ENCODE data around the gene KAT8. TPM values are rescaled to one million over a fixed set of nuclear protein-coding genes. Genes with fewer than 3 reads are reported as not detected.

Gene KAT8
- total and polyA plus RNA-seq, 2 of the 13 experiments (the other 11 are each of a cell fraction or from before 2014, with no cell fraction given), result 79.0 to 84.2 TPM

DNA sequence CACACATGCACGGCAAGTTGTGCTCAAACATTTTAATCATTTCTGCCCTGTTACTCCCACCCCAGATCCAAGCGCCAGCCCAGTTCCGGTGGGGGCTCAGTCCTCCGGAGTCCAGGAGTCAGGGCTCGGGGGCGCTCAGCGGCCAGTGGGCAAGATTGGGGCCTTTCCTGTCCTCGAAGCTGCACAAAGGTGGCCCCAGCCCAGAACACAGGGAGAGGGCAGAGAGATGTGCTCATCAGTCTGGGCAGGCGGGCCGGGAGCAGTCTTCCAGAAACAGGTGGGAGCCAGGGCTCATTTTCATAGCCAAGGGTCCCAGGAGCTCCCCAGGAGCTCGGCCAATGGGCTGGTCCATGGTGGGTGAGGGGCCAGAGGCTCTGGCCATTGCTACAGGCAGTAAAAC is 14.0 kb downstream of the KAT8 start (continued):
- no peak for TF ChIP-seq PTBP1 (IDR thresholded peaks at IDR 0.05; ENCODE audit: low read depth, low read length, poor library complexity, severe bottlenecking)
- TF ChIP-seq ZNF24 (IDR thresholded peaks at IDR 0.05), result no peak

DNA sequence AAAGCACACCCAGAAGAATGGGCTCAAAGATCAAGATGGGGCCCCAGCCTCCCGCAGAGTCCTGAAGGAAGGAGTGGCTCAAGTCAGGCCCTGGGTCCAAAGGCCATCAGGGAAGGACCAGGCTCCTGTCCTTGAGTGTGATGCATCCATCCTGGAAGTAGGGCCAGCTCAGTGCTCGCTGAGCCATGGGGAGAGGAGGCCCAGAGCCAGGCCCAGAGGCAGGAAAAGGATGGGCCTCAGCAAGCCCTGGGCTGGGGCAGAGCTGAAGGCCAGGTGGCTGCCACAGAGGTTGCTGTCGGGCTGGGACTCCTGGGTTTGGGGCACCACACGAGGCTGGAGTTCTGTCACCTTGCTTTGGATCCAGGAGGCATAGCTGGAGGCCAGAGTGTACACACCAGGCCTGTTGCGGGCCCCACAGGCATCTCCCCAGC is 14.4 kb downstream of the KAT8 start:
- Histone ChIP-seq H4K20me1 (ENCODE audit: insufficient read depth, low read length) (no peaks in the 10 kb centered on the region), H3K79me2 (ENCODE audit: insufficient read depth, low read length) (no peaks in the 10 kb centered on the region), H3K4me1 (ENCODE audit: insufficient read depth, low read length) (peaks cover 30% of the 10 kb centered on the region), H3K27me3 (ENCODE audit: control insufficient read depth in 1 of 2, insufficient read depth in 2 of 2, low read length in 2 of 2) (peaks cover 2 to 3% of the 10 kb centered on the region in 2 experiments; a peak in 2 of 5 replicates), H3K27ac (ENCODE audit: extremely low read length, insufficient read depth, low read length) (no peak overlapping the region), H3K4me2 (ENCODE audit: low read depth, low read length) (no peak overlapping the region), H3K9ac (ENCODE audit: insufficient read depth, low read depth, low read length) (no peak overlapping the region), H3K36me3 (replicated peaks in 1 of 2; ENCODE audit: control insufficient read depth in 1 of 2, insufficient read depth in 2 of 2, low read length in 2 of 2) (peaks cover 17 to 18% of the 10 kb centered on the region in 2 experiments; a peak in 4 of 5 replicates), H3K4me3 (replicated peaks in 1 of 3; ENCODE audit: insufficient read depth in 1 of 3, low read depth in 2 of 3, low read length in 3 of 3) (no peak overlapping the region), H2AFZ (ENCODE audit: low read length) (no peak overlapping the region), H3K9me3 (ENCODE audit: low read length) (no peaks in the 10 kb centered on the region)
- WGBS (ENCODE audit: low lambda C conversion rate), result 78% methylated on average over 2 of the region's 5 CpGs
- in situ Hi-C loops (cut with HindIII; ENCODE audit: extremely low pct_ligation_motif_present, low pct_unique_long_range_greater_than_20kb), result no loop called here
- FAIRE-seq (no peak), DNase-seq (ENCODE audit: low spot score) (no peak), ATAC-seq (no peak)
- intact Hi-C loops (cut with micrococcal nuclease; ENCODE audit: unreplicated experiment), result no loop called here
- CTCF ChIA-PET (ENCODE audit: low intra/inter-chr PET ratio, low total read pairs), result no interaction called here
- no TSS peak for BruUV-seq (replicated peaks)
- POLR2A ChIA-PET, result interaction anchor here (0.9 to 1.7 kb wide), 2 partner anchors 14 to 18 kb away, joined by 3 to 8 read pairs; partner anchors contain the start of gene KAT8
- TF ChIP-seq ZBTB38 (CRISPR knock-in tag; IDR thresholded peaks at IDR 0.05), result no peak
- TF ChIP-seq SOX13 (IDR thresholded peaks at IDR 0.05), result no peak
- TF ChIP-seq SOX13 (CRISPR knock-in tag; conservative IDR thresholded peaks at IDR 0.05 in 1 of 2, IDR thresholded peaks at IDR 0.05 in 1 of 2), result no peak
- TF ChIP-seq IRF9 (CRISPR knock-in tag; IDR thresholded peaks at IDR 0.05; ENCODE audit: borderline replicate concordance), result no peak
- no peak for TF ChIP-seq ARNT (IDR thresholded peaks at IDR 0.05)
- TF ChIP-seq, protein P1, sequence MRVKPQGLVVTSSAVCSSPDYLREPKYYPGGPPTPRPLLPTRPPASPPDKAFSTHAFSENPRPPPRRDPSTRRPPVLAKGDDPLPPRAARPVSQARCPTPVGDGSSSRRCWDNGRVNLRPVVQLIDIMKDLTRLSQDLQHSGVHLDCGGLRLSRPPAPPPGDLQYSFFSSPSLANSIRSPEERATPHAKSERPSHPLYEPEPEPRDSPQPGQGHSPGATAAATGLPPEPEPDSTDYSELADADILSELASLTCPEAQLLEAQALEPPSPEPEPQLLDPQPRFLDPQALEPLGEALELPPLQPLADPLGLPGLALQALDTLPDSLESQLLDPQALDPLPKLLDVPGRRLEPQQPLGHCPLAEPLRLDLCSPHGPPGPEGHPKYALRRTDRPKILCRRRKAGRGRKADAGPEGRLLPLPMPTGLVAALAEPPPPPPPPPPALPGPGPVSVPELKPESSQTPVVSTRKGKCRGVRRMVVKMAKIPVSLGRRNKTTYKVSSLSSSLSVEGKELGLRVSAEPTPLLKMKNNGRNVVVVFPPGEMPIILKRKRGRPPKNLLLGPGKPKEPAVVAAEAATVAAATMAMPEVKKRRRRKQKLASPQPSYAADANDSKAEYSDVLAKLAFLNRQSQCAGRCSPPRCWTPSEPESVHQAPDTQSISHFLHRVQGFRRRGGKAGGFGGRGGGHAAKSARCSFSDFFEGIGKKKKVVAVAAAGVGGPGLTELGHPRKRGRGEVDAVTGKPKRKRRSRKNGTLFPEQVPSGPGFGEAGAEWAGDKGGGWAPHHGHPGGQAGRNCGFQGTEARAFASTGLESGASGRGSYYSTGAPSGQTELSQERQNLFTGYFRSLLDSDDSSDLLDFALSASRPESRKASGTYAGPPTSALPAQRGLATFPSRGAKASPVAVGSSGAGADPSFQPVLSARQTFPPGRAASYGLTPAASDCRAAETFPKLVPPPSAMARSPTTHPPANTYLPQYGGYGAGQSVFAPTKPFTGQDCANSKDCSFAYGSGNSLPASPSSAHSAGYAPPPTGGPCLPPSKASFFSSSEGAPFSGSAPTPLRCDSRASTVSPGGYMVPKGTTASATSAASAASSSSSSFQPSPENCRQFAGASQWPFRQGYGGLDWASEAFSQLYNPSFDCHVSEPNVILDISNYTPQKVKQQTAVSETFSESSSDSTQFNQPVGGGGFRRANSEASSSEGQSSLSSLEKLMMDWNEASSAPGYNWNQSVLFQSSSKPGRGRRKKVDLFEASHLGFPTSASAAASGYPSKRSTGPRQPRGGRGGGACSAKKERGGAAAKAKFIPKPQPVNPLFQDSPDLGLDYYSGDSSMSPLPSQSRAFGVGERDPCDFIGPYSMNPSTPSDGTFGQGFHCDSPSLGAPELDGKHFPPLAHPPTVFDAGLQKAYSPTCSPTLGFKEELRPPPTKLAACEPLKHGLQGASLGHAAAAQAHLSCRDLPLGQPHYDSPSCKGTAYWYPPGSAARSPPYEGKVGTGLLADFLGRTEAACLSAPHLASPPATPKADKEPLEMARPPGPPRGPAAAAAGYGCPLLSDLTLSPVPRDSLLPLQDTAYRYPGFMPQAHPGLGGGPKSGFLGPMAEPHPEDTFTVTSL (CRISPR knock-in tag; IDR thresholded peaks at IDR 0.05; ENCODE audit: borderline replicate concordance), result no peak
- no peak for TF ChIP-seq SMAD3 (CRISPR knock-in tag; IDR thresholded peaks at IDR 0.05)
- no peak for TF ChIP-seq ZNF451 (CRISPR knock-in tag; IDR thresholded peaks at IDR 0.05)
- TF ChIP-seq ZNF276 (CRISPR knock-in tag; IDR thresholded peaks at IDR 0.05; ENCODE audit: low read depth), result no peak
- TF ChIP-seq, protein P2, sequence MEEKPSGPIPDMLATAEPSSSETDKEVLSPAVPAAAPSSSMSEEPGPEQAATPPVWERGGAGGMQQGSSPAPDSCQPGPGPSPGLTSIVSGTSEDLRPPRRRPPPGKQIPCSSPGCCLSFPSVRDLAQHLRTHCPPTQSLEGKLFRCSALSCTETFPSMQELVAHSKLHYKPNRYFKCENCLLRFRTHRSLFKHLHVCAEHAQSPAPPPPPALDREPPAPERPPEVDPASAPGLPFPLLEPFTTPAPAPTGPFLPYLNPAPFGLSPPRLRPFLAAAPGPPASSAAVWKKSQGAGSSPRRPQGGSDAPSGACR (CRISPR knock-in tag; IDR thresholded peaks at IDR 0.05), result no peak
- TF ChIP-seq POGZ (CRISPR knock-in tag; IDR thresholded peaks at IDR 0.05), result no peak
- TF ChIP-seq CENPT (CRISPR knock-in tag; IDR thresholded peaks at IDR 0.05; ENCODE audit: low read depth), result no peak

Data from HepG2 (cell line).